ENCODE data around the gene ATCAY. TPM values are rescaled to one million over a fixed set of nuclear protein-coding genes. Genes with fewer than 3 reads are reported as not detected.

Gene ATCAY
- 0.32 and 0.43 TPM in 2 replicates for total RNA-seq

- no peak for TF ChIP-seq CTCF (IDR thresholded peaks at IDR 0.05; ENCODE audit: insufficient read depth, low read depth, low read length)
- H3K4me3 ChIP-seq (ENCODE audit: low read depth, low read length): no peak within 1 kb of the TSS
- no peak for DNase-seq (ENCODE audit: low read depth)
These were observed at the start of gene ATCAY for GRCh38 chr19:3880471-3881271. Gene ATCAY, plus strand, starts transcription at chr19:3880685. Its CDS starts 5,083 bp downstream, at chr19:3885768.

- DNase-seq (ENCODE audit: low read depth): no peak
- H3K4me3 ChIP-seq (ENCODE audit: low read depth, low read length): no peak overlapping the region
- TF ChIP-seq CTCF (IDR thresholded peaks at IDR 0.05; ENCODE audit: insufficient read depth, low read depth, low read length): no peak
These were observed 48.9 kb upstream of the ATCAY start for GRCh38 chr19:3831601-3832000.

GRCh38 chr19:3832001-3832400 is 48.5 kb upstream of the ATCAY start:
- no peak for DNase-seq (ENCODE audit: low read depth)
- TF ChIP-seq CTCF (IDR thresholded peaks at IDR 0.05; ENCODE audit: insufficient read depth, low read depth, low read length): no peak
- H3K4me3 ChIP-seq (ENCODE audit: low read depth, low read length): no peak overlapping the region

- DNase-seq (ENCODE audit: low read depth): no peak
- no peak overlapping the region for H3K4me3 ChIP-seq (ENCODE audit: low read depth, low read length)
- TF ChIP-seq CTCF (IDR thresholded peaks at IDR 0.05; ENCODE audit: insufficient read depth, low read depth, low read length): no peak
These were observed 46.7 kb upstream of the ATCAY start for GRCh38 chr19:3833578-3834348.

GRCh38 chr19:3834349-3835054 is 46.0 kb upstream of the ATCAY start:
- TF ChIP-seq CTCF (IDR thresholded peaks at IDR 0.05; ENCODE audit: insufficient read depth, low read depth, low read length): no peak
- no peak for DNase-seq (ENCODE audit: low read depth)
- no peak overlapping the region for H3K4me3 ChIP-seq (ENCODE audit: low read depth, low read length)

GRCh38 chr19:3835055-3835435 is 45.4 kb upstream of the ATCAY start:
- no peak for DNase-seq (ENCODE audit: low read depth)
- no peak overlapping the region for H3K4me3 ChIP-seq (ENCODE audit: low read depth, low read length)
- no peak for TF ChIP-seq CTCF (IDR thresholded peaks at IDR 0.05; ENCODE audit: insufficient read depth, low read depth, low read length)

All from fibroblast of villous mesenchyme (primary cell).